Motor neuron (in vitro differentiated cells): Measurements from ENCODE around the gene ZNF414. TPM values are rescaled to one million over a fixed set of nuclear protein-coding genes. Genes with fewer than 3 reads are reported as not detected.

Experiments
- ATAC-seq, 8 experiments: fragments of 200-7000 bp; cut with Tn5 transposase; replicated peaks in 6 of 8; 2 replicates each; pipeline ENCODE4 v1.8.0; 2021; ENCODE audit warnings: mild to moderate bottlenecking in 8 of 8, moderate library complexity in 8 of 8
- H3K27ac ChIP-seq, 2 donors: fragments of 250-450 bp; sonication (Bioruptor Pico); 2 replicates each; pipeline ENCODE4 v1.9.0; 2021; ENCODE audit warnings: antibody characterized with exemption in 2 of 2, mild to moderate bottlenecking in 2 of 2, moderate library complexity in 1 of 2
- H3K4me1 ChIP-seq, 2 donors: fragments of 250-450 bp; sonication (Bioruptor Pico); replicated peaks in 1 of 2; 2 replicates each; pipeline ENCODE4 v1.6.1; 2021; ENCODE audit warnings: antibody characterized with exemption in 2 of 2, mild to moderate bottlenecking in 2 of 2, moderate library complexity in 1 of 2
- H3K4me3 ChIP-seq, 5 donors: fragments of 250-450 bp; sonication (Bioruptor Pico); 2 replicates each; pipeline ENCODE4 v1.9.0; 2021; ENCODE audit warnings: antibody characterized with exemption in 5 of 5, mild to moderate bottlenecking in 5 of 5, moderate library complexity in 4 of 5
- WGBS, 10 experiments: fragments of 450-650 bp; shearing (Covaris generic); methylation state at CpG; one replicate each; pipeline ENCODE4 v1.0.0; 2022; 5-methylcytosine and 5-hydroxymethylcytosine counted together
- in situ Hi-C, 9 experiments: fragments of 400-800 bp; cut with MboI; loops; one replicate each; pipeline ENCODE4 v1.15.0; 2021; ENCODE audit warnings: low sequenced_read_pairs in 9 of 9, low pct_unique_long_range_greater_than_20kb in 2 of 9; ENCODE audit not compliant: unreplicated experiment in 9 of 9
- total RNA-seq, 8 experiments: library from RNA; unstranded; fragments of 300-600 nt; gene quantifications; 2 replicates each; pipeline versions ENCODE4 v1.2.3 to v1.2.4, GENCODE V29; 2022

Gene ZNF414
- total RNA-seq, 8 experiments from 2014 or later: 2.3 to 14.5 (median 11.1) TPM

- no peak for ATAC-seq
- no peak overlapping the region for H3K4me3 ChIP-seq
- no peak overlapping the region for H3K27ac ChIP-seq
- peaks cover 1 to 3% of the 10 kb centered on the region in 2 donors for H3K4me1 ChIP-seq
- 60 to 90% (median 64%) methylated on average over 1 to 5 of the region's 41 CpGs; no CpG with 5 or more reads in 5 of the 10 experiments for WGBS, 10 experiments
- in situ Hi-C loops: no loop called here
Measured at GRCh38 chr19:8499048-8499833, 14.7 kb downstream of the ZNF414 start.

DNA sequence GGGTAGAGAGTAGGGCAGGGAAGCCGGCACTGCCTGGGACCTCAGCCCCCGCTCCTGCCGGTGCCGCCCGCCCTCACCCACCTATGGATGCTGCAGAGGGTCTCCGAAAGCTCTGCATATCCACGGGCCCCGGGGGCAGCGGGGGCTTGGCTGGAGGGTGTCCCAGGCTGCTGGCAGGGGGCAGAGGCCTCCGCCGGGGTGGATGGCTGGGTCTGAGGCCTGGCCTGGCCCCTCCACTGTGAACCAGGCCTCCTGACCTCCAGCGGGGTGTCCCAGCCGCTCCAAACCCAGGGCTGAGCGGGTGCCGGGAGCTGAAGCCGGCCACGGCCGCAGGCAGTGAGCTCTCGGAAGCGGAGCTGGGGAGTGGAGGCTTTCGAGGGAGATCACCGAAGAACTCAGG is 15.7 kb downstream of the ZNF414 start:
- H3K4me1 ChIP-seq: peaks cover 3 to 7% of the 10 kb centered on the region in 2 donors
- no peak overlapping the region for H3K4me3 ChIP-seq
- no peak overlapping the region for H3K27ac ChIP-seq
- ATAC-seq: peak in 2 of 8 experiments; percentile 2 to 20
- 95 to 100% methylated on average over 3 to 4 of the region's 22 CpGs; no CpG with 5 or more reads in 8 of the 10 experiments for WGBS, 10 experiments
- in situ Hi-C loops: no loop called here

DNA sequence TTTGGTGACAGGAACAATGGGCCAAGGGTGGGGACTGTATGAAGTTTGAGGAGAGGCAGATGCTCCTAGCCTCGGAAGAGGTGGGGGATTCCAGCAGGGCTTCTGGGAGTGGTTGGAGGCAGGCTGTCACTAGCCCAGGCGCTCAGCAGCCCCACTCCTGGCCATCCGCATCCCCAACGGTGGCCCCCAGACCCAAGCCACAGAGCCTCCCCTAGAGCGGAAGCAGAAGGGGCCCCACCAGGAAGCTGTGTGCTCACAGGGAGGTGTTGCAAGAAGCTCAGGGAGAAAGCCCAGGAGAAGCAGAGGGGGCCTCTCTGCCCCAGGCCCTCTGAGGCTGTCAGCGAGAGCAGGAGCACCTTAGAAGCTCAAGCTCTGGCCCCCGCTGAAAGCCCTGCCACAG is 19.8 kb downstream of the ZNF414 start:
- H3K4me1 ChIP-seq: peaks cover 3 to 7% of the 10 kb centered on the region in 2 donors
- in situ Hi-C loops: no loop called here
- ATAC-seq: peak in 5 of 8 experiments; percentile 24 to 41 (median 30)
- H3K27ac ChIP-seq: no peak overlapping the region
- WGBS, 10 experiments: 0 to 90% methylated on average over 1 to 2 of the region's 7 CpGs; no CpG with 5 or more reads in 8 of the 10 experiments
- H3K4me3 ChIP-seq: no peak overlapping the region

DNA sequence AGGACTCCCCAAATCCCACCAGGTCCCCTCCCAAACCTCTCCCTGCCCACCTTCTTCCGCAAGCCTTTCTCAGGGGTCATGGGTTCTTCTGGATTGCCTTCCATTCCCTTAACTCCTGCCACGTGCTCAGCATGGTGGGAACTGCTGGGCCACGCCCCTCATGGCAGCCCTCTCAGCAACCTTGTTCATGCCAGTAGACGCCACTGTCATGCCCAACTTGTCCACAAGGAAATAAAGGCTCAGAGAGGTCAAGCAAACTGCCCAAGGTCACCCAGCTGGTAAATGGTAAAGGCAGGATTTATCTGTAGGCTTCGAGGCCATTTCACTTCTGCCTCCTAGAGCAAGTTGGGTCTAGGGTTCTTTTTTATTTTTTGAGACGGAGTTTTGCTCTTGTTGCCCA is 22.4 kb downstream of the ZNF414 start:
- H3K4me3 ChIP-seq: no peak overlapping the region
- no peak overlapping the region for H3K27ac ChIP-seq
- ATAC-seq: no peak
- in situ Hi-C loops: no loop called here
- H3K4me1 ChIP-seq: peaks cover 17% of the 10 kb centered on the region in 2 donors
- 59 to 100% (median 92%) methylated on average over 1 to 4 of the region's 6 CpGs; no CpG with 5 or more reads in 5 of the 10 experiments for WGBS, 10 experiments

GRCh38 chr19:8490873-8491272 is 23.1 kb downstream of the ZNF414 start:
- H3K27ac ChIP-seq: no peak overlapping the region
- in situ Hi-C loops: no loop called here
- H3K4me3 ChIP-seq: no peak overlapping the region
- ATAC-seq: no peak
- 60 to 83% (median 71%) methylated on average over 1 of the region's 12 CpGs; no CpG with 5 or more reads in 7 of the 10 experiments for WGBS, 10 experiments
- H3K4me1 ChIP-seq: peaks cover 17% of the 10 kb centered on the region in 2 donors

GRCh38 chr19:8490395-8490760 is 23.6 kb downstream of the ZNF414 start:
- H3K27ac ChIP-seq: no peak overlapping the region
- 80 to 100% (median 87%) methylated on average over 2 to 3 of the region's 24 CpGs; no CpG with 5 or more reads in 7 of the 10 experiments for WGBS, 10 experiments
- no peak overlapping the region for H3K4me3 ChIP-seq
- peak in 1 of 8 experiments; percentile 11 for ATAC-seq
- in situ Hi-C loops: no loop called here
- peaks cover 17% of the 10 kb centered on the region in 2 donors for H3K4me1 ChIP-seq

DNA sequence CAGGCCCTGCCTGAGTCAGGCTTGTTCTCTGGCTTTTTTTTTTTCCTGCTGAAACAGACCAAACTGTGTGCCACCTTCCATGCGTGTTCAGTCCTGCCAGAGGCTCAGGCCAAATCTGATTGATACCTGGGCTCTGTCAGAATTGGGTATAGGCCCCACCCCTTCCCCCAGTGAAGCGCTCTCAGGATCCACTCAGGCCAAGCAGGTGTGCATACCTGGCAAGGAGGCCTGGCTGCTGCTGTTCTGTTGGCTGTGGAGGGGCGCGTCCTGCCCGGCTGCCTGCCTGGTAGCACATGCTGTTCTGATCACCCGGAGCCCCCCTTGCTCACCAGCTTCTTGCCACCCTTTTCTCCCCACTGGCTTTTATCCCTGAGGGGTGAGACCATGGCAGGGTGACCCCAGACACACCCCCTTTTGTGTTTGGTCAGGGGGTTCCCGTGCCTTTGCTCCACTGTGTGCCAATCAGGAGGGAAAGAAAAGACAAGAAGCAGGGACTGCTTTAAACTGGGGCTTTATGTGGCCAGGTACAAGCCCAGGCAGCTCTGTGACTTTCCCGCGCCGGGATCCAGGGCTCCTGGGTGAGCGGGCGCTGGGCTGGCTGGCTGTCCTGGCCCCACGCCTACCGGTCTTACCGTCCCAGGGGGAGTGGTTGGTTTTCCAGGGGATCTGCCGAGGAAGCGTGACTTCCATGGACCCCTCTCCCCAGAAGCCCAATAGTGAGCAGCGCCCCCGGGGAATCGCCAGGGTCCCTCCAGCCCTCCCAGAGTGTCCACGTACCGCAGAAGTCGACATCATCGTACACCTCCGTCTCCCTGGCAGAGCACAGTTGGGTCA is 24.2 kb downstream of the ZNF414 start:
- ATAC-seq: peak in 3 of 8 experiments; percentile 3 to 11 (median 8)
- 40 to 100% (median 81%) methylated on average over 1 to 8 of the region's 25 CpGs; no CpG with 5 or more reads in 4 of the 10 experiments for WGBS, 10 experiments
- Histone ChIP-seq H3K27ac (no peak overlapping the region), H3K4me1 (peaks cover 17% of the 10 kb centered on the region in 2 donors), H3K4me3 (no peak overlapping the region)
- in situ Hi-C loops: no loop called here

- peaks cover 10 to 14% of the 10 kb centered on the region in 2 donors for H3K4me1 ChIP-seq
- peak in 5 of 8 experiments; percentile 20 to 73 (median 61) for ATAC-seq
- 16 to 89% (median 34%) methylated on average over 2 to 8 of the region's 15 CpGs; no CpG with 5 or more reads in 2 of the 10 experiments for WGBS, 10 experiments
- in situ Hi-C loops: no loop called here
- H3K27ac ChIP-seq: no peak overlapping the region
- H3K4me3 ChIP-seq: no peak overlapping the region
Measured at GRCh38 chr19:8488365-8488764, 25.6 kb downstream of the ZNF414 start.

GRCh38 chr19:8487137-8487851 is 26.7 kb downstream of the ZNF414 start:
- Histone ChIP-seq H3K4me3 (no peak overlapping the region), H3K27ac (peak overlapping the region; percentile 24 to 42), H3K4me1 (peaks cover 10 to 14% of the 10 kb centered on the region in 2 donors)
- in situ Hi-C loops: no loop called here
- WGBS, 10 experiments: 80 to 100% (median 96%) methylated on average over 1 to 11 of the region's 13 CpGs; no CpG with 5 or more reads in 1 of the 10 experiments
- ATAC-seq: no peak

GRCh38 chr19:8486661-8487136 is 27.3 kb downstream of the ZNF414 start:
- ATAC-seq: no peak
- WGBS, 10 experiments: 40 to 100% (median 87%) methylated on average over 1 to 8 of the region's 16 CpGs; no CpG with 5 or more reads in 1 of the 10 experiments
- Histone ChIP-seq H3K27ac (no peak overlapping the region), H3K4me1 (peaks cover 10 to 14% of the 10 kb centered on the region in 2 donors), H3K4me3 (no peak overlapping the region)
- in situ Hi-C loops: no loop called here

- Histone ChIP-seq H3K4me3 (no peak overlapping the region), H3K27ac (no peak overlapping the region), H3K4me1 (peaks cover 10 to 14% of the 10 kb centered on the region in 2 donors)
- in situ Hi-C loops: no loop called here
- 88 to 100% (median 97%) methylated on average over 3 to 22 of the region's 62 CpGs; no CpG with 5 or more reads in 3 of the 10 experiments for WGBS, 10 experiments
- peak in 3 of 8 experiments; percentile 12 to 23 (median 14) for ATAC-seq
Measured at GRCh38 chr19:8485561-8486371, 28.2 kb downstream of the ZNF414 start.
